BJ (cell line): ENCODE results near the gene SPTLC1. TPM values are rescaled to one million over a fixed set of nuclear protein-coding genes. Genes with fewer than 3 reads are reported as not detected.

Source experiments
- CTCF ChIA-PET: fragments of 350-600 bp; formaldehyde crosslinking; extraction: SDS; loops from one replicate; lab custom pipeline; 2021; ENCODE audit warnings: antibody characterized with exemption, inconsistent platforms; lab: Yijun Ruan, JAX
- POLR2A ChIA-PET: fragments of 300-600 bp; sonication (Branson Sonifier 250); formaldehyde crosslinking; extraction: SDS; loops from one replicate; lab custom pipeline; 2021; ENCODE audit warnings: antibody characterized with exemption; lab: Charles Lee
- DNase-seq: peaks from one replicate; pipeline ENCODE4 v3.0.0-alpha.2; 2011; ENCODE audit warnings: low read depth
- H3K27me3 ChIP-seq: 2 replicates; pipeline ENCODE4 v1.6.0; 2011; ENCODE audit warnings: low read length; ENCODE audit not compliant: control insufficient read depth, insufficient read depth
- H3K36me3 ChIP-seq: 2 replicates; pipeline ENCODE4 v1.5.1; 2011; ENCODE audit warnings: low read length; ENCODE audit not compliant: control insufficient read depth, insufficient read depth
- H3K4me3 ChIP-seq: 2 replicates; pipeline ENCODE4 v1.5.1; 2011; ENCODE audit warnings: low read depth, mild to moderate bottlenecking, control low read depth, low read length
- CTCF ChIP-seq: IDR thresholded peaks from 2 replicates; pipeline ENCODE4 v1.5.1; 2011; ENCODE audit warnings: low read depth, mild to moderate bottlenecking, control low read depth, inconsistent platforms, low read length, moderate library complexity; ENCODE audit not compliant: insufficient read depth
- polyA plus RNA-seq: library from polyadenylated mRNA; depleted of rRNA; stranded (reverse); fragments of >200 nt; gene quantifications from 2 replicates; pipeline ENCODE4 v1.2.3, GENCODE V29; 2011

SPTLC1 gene
- polyA plus RNA-seq, 1 experiment = 102 TPM

- H3K4me3 ChIP-seq = no peak overlapping the region
- DNase-seq = no peak
- no peak for TF ChIP-seq CTCF
- H3K27me3 ChIP-seq = no peaks in the 10 kb centered on the region
- H3K36me3 ChIP-seq = peaks cover 21% of the 10 kb centered on the region
- ChIA-PET POLR2A (no interaction called here), CTCF (interaction anchor here (1.1 kb wide), 1 partner anchor 88 kb away, joined by 3 read pairs; no protein-coding TSS in a partner anchor)
Measured at GRCh38 chr9:92042260-92042659, 73.0 kb downstream of the SPTLC1 start.

- no peak for DNase-seq
Measured at GRCh38 chr9:92036756-92037155, 78.5 kb downstream of the SPTLC1 start.

GRCh38 chr9:92036411-92036746, 78.8 kb downstream of the SPTLC1 start:
- H3K27me3 ChIP-seq = no peaks in the 10 kb centered on the region
- CTCF ChIA-PET = interaction anchor here (1.0 to 2.0 kb wide), 5 partner anchors 10 to 1121 kb away, joined by 3 to 5 read pairs (median 4); partner anchors contain the start of gene ROR2
- TF ChIP-seq CTCF = no peak
- H3K4me3 ChIP-seq = no peak overlapping the region
- POLR2A ChIA-PET = no interaction called here
- H3K36me3 ChIP-seq = peaks cover 19% of the 10 kb centered on the region
- no peak for DNase-seq

More at GRCh38 chr9:92036756-92037155, 78.5 kb downstream of the SPTLC1 start:
- Histone ChIP-seq H3K27me3 (no peaks in the 10 kb centered on the region), H3K4me3 (no peak overlapping the region), H3K36me3 (peaks cover 19% of the 10 kb centered on the region)
- POLR2A ChIA-PET = no interaction called here
- TF ChIP-seq CTCF = no peak
- CTCF ChIA-PET = interaction anchor here (1.0 to 2.0 kb wide), 4 partner anchors 10 to 1121 kb away, joined by 3 to 5 read pairs (median 4); partner anchors contain the start of gene ROR2

GRCh38 chr9:92035687-92036410, 79.4 kb downstream of the SPTLC1 start:
- Histone ChIP-seq H3K27me3 (no peaks in the 10 kb centered on the region), H3K36me3 (peaks cover 19% of the 10 kb centered on the region), H3K4me3 (no peak overlapping the region)
- CTCF ChIA-PET = interaction anchor here (0.9 to 2.0 kb wide), 5 partner anchors 12 to 1120 kb away, joined by 3 to 5 read pairs (median 3); partner anchors contain the start of gene ROR2
- no peak for TF ChIP-seq CTCF
- peak; percentile 53 for DNase-seq
- POLR2A ChIA-PET = no interaction called here

- Histone ChIP-seq H3K4me3 (no peak overlapping the region), H3K27me3 (no peaks in the 10 kb centered on the region), H3K36me3 (peaks cover 19% of the 10 kb centered on the region)
- CTCF ChIA-PET = interaction anchor here (0.9 to 2.0 kb wide), 3 partner anchors 11 to 276 kb away, joined by 3 to 5 read pairs (median 5); partner anchors contain the start of gene ROR2
- no peak for DNase-seq
- POLR2A ChIA-PET = no interaction called here
- TF ChIP-seq CTCF = no peak
Measured at GRCh38 chr9:92035146-92035545, 80.1 kb downstream of the SPTLC1 start.
